Measurements from ENCODE around the gene ARHGAP15. TPM values are rescaled to one million over a fixed set of nuclear protein-coding genes. Genes with fewer than 3 reads are reported as not detected.

The ARHGAP15 gene
- total RNA-seq, 2 experiments from 2014 or later: 167 TPM

DNA sequence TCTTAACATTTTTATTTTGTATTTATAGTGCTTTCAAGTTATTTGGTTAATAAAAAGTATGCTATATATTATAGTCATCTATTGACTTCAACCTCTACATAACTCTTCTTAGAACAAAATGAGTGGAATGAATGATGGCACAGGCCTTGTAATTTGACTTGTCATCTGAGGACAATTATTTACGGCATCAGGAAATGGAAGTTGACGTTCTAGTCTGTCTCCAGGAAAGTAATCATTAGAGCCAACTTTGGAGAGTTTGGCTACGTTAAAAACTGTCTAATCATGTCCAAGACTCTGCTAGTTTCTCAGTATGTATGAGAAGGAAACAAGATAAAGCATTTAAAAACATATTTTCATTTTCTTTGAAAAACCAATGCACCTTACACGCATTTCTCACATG is 353.6 kb downstream of the ARHGAP15 start:
- Mint-ChIP-seq H3K27me3 (no peaks in the 10 kb centered on the region), H3K4me1 (peaks cover 2% of the 10 kb centered on the region), H3K9me3 (no peaks in the 10 kb centered on the region), H3K4me3 (no peak overlapping the region), H3K27ac (no peak overlapping the region), H3K36me3 (ENCODE audit: low read depth) (peaks cover 20% of the 10 kb centered on the region)
- CTCF ChIA-PET: no interaction called here
- POLR2A ChIA-PET: no interaction called here
- DNase-seq: no peak

DNA sequence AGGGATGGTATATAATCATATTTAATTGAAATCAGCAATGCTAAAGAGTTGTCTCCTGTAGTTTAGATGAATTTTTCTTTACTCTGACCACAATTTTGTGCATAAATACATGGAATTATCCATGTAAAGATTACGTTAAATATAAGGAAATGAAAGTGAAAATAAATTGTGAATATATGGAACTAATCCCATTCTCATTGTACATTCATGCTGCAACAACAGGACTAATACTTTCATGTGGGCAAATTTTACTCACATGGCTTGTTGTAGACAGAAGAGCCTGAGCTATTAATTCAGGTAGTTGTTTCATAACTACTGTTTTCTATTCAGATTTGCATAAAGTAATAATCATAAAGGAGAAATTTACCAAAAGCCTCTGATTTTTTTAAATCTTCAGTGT is 357.8 kb downstream of the ARHGAP15 start:
- H3K4me3 Mint-ChIP-seq: no peak overlapping the region
- H3K4me1 Mint-ChIP-seq: peaks cover 2% of the 10 kb centered on the region
- POLR2A ChIA-PET: no interaction called here
- H3K27me3 Mint-ChIP-seq: no peaks in the 10 kb centered on the region
- no peaks in the 10 kb centered on the region for H3K9me3 Mint-ChIP-seq
- DNase-seq: no peak
- H3K27ac Mint-ChIP-seq: no peak overlapping the region
- CTCF ChIA-PET: no interaction called here
- H3K36me3 Mint-ChIP-seq (ENCODE audit: low read depth): peaks cover 35% of the 10 kb centered on the region

DNA sequence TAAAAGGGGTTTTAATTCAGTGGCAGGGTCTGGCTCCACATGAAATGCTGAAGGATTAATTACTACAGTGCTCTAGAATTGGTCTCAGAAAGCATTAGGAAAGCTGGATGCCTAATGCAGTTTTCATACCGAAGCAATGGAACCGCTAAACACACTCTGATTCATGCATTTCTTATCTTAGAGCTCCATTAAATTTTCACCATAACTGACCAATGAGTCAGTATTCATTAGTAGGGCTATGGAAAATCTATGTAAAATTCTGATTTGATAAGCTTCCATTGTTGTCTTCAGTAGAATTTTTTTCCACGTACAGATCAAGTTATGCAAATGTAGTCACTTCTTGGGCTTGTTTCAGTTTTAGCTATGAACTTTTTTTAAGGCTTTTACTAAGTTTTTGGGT is 359.9 kb downstream of the ARHGAP15 start:
- no peak overlapping the region for H3K4me3 Mint-ChIP-seq
- ChIA-PET POLR2A (no interaction called here), CTCF (no interaction called here)
- H3K36me3 Mint-ChIP-seq (ENCODE audit: low read depth): peaks cover 54% of the 10 kb centered on the region
- H3K4me1 Mint-ChIP-seq: peaks cover 2% of the 10 kb centered on the region
- H3K27ac Mint-ChIP-seq: no peak overlapping the region
- H3K9me3 Mint-ChIP-seq: peaks cover 3% of the 10 kb centered on the region
- DNase-seq: no peak
- H3K27me3 Mint-ChIP-seq: no peaks in the 10 kb centered on the region

DNA sequence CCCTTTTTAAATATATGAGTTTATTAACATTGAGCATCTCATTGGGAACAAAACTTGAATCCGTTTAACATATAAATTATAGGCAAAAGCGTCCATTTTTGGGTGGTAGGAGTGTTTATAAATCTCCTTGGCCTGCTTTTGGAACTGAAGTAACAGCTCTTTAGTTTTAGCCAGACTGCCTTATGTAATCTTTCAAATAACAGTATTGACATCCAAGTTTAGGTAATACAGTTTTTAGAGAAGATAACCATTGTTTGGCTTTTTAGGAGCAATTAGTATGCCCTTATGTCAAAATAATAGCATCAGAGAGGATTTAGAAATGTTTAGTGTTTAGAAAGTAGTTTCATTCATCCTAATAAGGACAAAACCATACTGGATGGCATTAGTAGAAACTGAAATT is 361.9 kb downstream of the ARHGAP15 start:
- DNase-seq: no peak
- no peak overlapping the region for H3K27ac Mint-ChIP-seq
- peaks cover 67% of the 10 kb centered on the region for H3K36me3 Mint-ChIP-seq (ENCODE audit: low read depth)
- CTCF ChIA-PET: no interaction called here
- H3K27me3 Mint-ChIP-seq: no peaks in the 10 kb centered on the region
- peaks cover 6% of the 10 kb centered on the region for H3K9me3 Mint-ChIP-seq
- no peak overlapping the region for H3K4me3 Mint-ChIP-seq
- H3K4me1 Mint-ChIP-seq: peaks cover 2% of the 10 kb centered on the region
- POLR2A ChIA-PET: no interaction called here

DNA sequence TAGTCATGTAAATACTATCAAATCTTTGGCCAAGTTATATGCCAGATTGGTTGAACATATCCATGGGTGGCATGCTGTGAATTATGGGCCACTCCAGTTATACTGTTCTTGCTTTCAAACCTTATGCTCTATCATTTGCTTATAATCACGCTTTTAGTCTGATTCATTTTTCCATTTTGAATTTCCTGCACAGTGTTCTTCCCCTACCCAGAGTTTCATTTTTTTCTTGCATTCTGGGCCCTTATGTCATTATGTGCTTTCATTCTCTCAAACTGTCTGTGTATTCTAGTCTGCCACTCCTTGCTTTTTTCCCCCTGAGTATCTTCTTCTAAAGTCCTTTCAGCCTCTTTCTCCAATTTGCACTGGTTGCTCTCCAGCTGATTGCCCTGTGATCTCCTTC is 364.1 kb downstream of the ARHGAP15 start:
- DNase-seq: no peak
- H3K4me1 Mint-ChIP-seq: no peaks in the 10 kb centered on the region
- no peak overlapping the region for H3K27ac Mint-ChIP-seq
- CTCF ChIA-PET: no interaction called here
- H3K4me3 Mint-ChIP-seq: no peak overlapping the region
- H3K27me3 Mint-ChIP-seq: no peaks in the 10 kb centered on the region
- peaks cover 6% of the 10 kb centered on the region for H3K9me3 Mint-ChIP-seq
- POLR2A ChIA-PET: no interaction called here
- H3K36me3 Mint-ChIP-seq (ENCODE audit: low read depth): peaks cover 55% of the 10 kb centered on the region

DNA sequence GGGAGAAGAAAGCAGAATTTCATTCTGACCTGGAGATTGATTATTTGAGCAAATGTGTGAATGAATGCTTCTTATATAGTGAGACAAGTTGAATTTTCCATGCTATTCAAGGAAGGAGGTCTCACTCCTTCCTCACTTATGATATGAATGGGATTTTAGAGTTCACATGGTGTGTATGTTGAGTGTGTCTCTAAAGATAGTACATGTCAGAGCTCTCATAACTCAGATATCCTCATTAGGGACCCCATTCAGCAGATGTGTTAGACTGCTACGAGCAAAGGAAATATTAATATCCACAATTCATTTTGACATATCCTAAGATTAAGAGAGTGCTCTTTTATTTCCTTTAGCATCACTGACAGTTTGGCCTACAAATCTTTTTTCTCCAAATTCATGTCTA is 368.5 kb downstream of the ARHGAP15 start:
- POLR2A ChIA-PET: no interaction called here
- no peaks in the 10 kb centered on the region for H3K4me1 Mint-ChIP-seq
- DNase-seq: no peak
- H3K27ac Mint-ChIP-seq: no peak overlapping the region
- peaks cover 56% of the 10 kb centered on the region for H3K36me3 Mint-ChIP-seq (ENCODE audit: low read depth)
- H3K27me3 Mint-ChIP-seq: no peaks in the 10 kb centered on the region
- H3K4me3 Mint-ChIP-seq: no peak overlapping the region
- CTCF ChIA-PET: no interaction called here
- peaks cover 6% of the 10 kb centered on the region for H3K9me3 Mint-ChIP-seq

DNA sequence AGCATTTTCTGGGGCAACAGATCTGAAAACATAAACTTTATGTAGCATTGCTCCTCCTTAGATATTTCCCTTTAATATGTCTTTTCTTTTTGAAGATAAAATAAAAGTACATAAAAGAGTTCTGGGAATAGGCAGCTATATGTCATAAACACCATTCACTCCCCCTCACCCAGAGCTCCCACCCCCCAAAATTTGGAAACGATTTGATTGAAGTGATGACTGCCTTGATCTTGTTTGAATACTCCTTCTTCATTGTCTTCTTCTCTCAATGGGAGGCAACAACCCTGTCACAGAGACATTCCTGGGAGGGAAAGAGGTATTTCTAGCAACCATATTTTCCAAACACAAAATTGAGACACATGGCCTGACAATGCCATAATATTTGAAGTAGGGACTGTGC is 369.3 kb downstream of the ARHGAP15 start:
- H3K27ac Mint-ChIP-seq: no peak overlapping the region
- CTCF ChIA-PET: no interaction called here
- no peaks in the 10 kb centered on the region for H3K27me3 Mint-ChIP-seq
- peaks cover 50% of the 10 kb centered on the region for H3K36me3 Mint-ChIP-seq (ENCODE audit: low read depth)
- H3K9me3 Mint-ChIP-seq: peaks cover 4% of the 10 kb centered on the region
- H3K4me3 Mint-ChIP-seq: no peak overlapping the region
- no peaks in the 10 kb centered on the region for H3K4me1 Mint-ChIP-seq
- POLR2A ChIA-PET: no interaction called here
- no peak for DNase-seq

DNA sequence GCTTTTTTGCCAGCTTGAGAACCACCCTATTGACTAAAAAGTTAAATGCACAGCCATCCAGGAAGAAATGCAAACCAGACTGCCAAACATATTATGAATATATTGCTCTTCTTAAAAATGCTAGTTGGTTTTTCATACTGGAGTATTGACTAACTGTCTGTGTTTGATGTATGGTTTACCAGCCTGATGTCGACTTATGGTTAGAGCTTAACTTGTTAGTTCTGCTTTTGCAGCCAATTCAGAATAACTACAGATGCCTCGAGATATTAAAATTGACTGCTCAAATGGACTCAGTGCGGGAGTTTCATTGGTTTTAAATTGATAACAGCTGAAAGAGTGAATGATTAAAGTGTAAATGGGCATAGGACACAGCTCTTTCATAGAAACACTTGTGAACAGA is 369.8 kb downstream of the ARHGAP15 start:
- POLR2A ChIA-PET: no interaction called here
- DNase-seq: no peak
- Mint-ChIP-seq H3K4me1 (no peaks in the 10 kb centered on the region), H3K9me3 (peaks cover 3% of the 10 kb centered on the region), H3K4me3 (no peak overlapping the region), H3K36me3 (ENCODE audit: low read depth) (peaks cover 50% of the 10 kb centered on the region), H3K27ac (no peak overlapping the region), H3K27me3 (no peaks in the 10 kb centered on the region)
- CTCF ChIA-PET: no interaction called here

DNA sequence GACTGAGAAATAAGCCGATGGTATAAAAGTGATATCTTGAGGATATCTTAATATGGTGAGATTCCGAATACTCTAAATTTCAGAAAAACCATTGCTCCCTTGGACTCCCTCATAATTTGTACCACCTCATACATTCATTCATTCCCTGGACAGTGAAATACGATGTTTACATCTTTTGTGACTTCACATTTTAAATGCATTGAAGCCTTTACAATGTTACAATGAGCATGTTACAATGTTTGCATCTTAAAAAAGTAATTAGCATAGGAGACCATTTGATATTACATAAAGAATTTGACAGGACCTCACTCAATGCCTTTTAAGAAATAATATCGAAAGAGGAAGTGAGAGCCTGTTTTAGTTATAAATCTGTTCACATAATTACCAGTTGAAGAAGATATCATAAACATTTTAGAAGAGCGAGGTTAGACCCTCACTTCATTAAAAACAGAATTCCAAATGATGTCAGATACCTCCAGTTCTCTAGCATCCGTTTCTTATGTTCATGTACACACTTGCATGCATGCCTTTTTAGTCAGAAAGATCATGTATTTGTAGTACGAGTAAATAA is 372.0 kb downstream of the ARHGAP15 start:
- Mint-ChIP-seq H3K4me1 (no peaks in the 10 kb centered on the region), H3K36me3 (ENCODE audit: low read depth) (peaks cover 45% of the 10 kb centered on the region), H3K4me3 (no peak overlapping the region), H3K27ac (no peak overlapping the region), H3K9me3 (no peaks in the 10 kb centered on the region), H3K27me3 (no peaks in the 10 kb centered on the region)
- ChIA-PET CTCF (no interaction called here), POLR2A (no interaction called here)
- DNase-seq: no peak

DNA sequence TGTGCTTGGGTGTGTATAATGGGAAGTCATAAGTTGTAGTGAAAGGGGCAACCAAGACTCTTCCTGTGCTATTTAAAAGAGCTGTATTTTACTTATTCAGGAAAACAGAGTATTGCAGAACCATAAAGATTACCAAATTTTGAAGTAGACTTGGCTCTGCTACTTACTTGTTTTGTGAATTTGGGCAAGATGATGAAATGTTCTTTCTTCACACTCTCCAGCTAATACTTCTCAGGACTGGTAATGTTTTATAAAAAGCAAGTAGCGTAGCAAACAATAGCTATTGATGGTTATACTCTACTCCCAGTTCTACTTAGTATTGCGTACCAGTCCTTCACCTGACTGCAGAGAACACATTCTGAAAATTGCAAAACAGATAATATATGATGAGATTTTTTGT is 374.1 kb downstream of the ARHGAP15 start:
- peaks cover 48% of the 10 kb centered on the region for H3K36me3 Mint-ChIP-seq (ENCODE audit: low read depth)
- H3K27me3 Mint-ChIP-seq: no peaks in the 10 kb centered on the region
- H3K27ac Mint-ChIP-seq: no peak overlapping the region
- H3K4me1 Mint-ChIP-seq: no peaks in the 10 kb centered on the region
- no peak for DNase-seq
- POLR2A ChIA-PET: no interaction called here
- CTCF ChIA-PET: no interaction called here
- H3K9me3 Mint-ChIP-seq: no peaks in the 10 kb centered on the region
- H3K4me3 Mint-ChIP-seq: no peak overlapping the region

DNA sequence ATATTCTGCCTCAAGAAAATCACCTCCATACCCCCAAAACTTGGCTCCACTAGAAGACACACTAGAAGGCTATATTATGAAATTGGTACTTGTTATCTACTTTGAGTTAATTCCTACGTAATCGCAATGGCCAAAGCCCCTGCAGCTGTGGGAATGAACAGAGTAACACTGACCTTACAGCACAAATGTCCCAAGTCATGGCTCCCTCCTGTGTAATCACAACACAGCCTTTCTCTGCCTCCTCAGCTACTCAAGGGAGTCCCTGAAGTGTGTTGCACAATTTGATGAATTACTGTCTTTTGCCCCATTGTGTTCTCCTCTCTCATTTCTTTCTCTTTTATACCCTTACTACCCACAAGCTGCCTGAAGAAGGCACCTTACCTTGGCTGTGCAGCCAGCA is 375.2 kb downstream of the ARHGAP15 start:
- H3K27ac Mint-ChIP-seq: no peak overlapping the region
- H3K9me3 Mint-ChIP-seq: no peaks in the 10 kb centered on the region
- H3K36me3 Mint-ChIP-seq (ENCODE audit: low read depth): peaks cover 45% of the 10 kb centered on the region
- no peaks in the 10 kb centered on the region for H3K4me1 Mint-ChIP-seq
- DNase-seq: no peak
- CTCF ChIA-PET: no interaction called here
- POLR2A ChIA-PET: no interaction called here
- no peak overlapping the region for H3K4me3 Mint-ChIP-seq
- no peaks in the 10 kb centered on the region for H3K27me3 Mint-ChIP-seq

DNA sequence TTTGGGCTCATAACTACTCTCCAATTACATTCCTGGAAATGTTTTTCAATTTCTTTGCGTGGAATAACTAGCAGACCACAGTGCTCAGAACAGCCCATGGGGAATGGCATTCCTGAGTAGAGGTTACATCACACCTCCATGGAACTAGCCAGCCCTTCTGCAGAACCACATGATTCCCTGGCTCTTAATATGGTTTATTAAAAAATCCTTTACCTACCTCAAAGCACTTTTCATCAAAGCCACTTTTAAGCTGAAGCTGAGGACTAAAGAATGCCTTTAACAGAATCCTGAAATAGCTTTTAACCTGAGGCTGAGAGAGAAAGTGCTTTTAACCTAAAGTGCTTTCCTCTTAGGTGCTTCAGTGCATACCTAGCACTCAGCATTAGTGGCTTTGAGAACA is 376.3 kb downstream of the ARHGAP15 start:
- CTCF ChIA-PET: no interaction called here
- peaks cover 48% of the 10 kb centered on the region for H3K36me3 Mint-ChIP-seq (ENCODE audit: low read depth)
- no peak overlapping the region for H3K27ac Mint-ChIP-seq
- no peaks in the 10 kb centered on the region for H3K9me3 Mint-ChIP-seq
- no peaks in the 10 kb centered on the region for H3K27me3 Mint-ChIP-seq
- H3K4me3 Mint-ChIP-seq: no peak overlapping the region
- DNase-seq: no peak
- no peaks in the 10 kb centered on the region for H3K4me1 Mint-ChIP-seq
- POLR2A ChIA-PET: no interaction called here

DNA sequence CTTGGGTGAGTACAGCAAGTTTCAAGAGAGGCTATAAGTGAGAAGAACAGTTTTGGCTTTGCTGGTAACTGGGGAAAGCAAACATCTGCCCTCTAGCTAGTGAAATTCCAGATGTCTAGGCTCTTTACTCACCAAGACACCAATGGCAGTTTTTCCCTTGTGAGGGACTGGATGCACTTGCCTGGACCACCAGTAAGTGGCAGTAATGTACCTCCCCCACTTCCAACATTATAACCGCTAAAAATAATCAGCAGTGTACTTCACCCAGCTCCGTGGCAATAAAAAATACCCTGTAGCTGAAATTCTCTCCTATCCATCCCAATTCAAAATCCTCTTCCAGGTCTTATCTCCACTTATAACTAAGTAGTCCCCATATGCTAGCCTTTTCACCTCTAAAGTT is 383.9 kb downstream of the ARHGAP15 start:
- H3K36me3 Mint-ChIP-seq (ENCODE audit: low read depth): peaks cover 68% of the 10 kb centered on the region
- no peak for DNase-seq
- POLR2A ChIA-PET: no interaction called here
- no peaks in the 10 kb centered on the region for H3K9me3 Mint-ChIP-seq
- no peak overlapping the region for H3K27ac Mint-ChIP-seq
- no peak overlapping the region for H3K4me3 Mint-ChIP-seq
- no peaks in the 10 kb centered on the region for H3K4me1 Mint-ChIP-seq
- CTCF ChIA-PET: interaction anchor here (0.9 to 1.2 kb wide), 3 partner anchors 9 to 481 kb away, joined by 3 read pairs; no protein-coding TSS in a partner anchor
- H3K27me3 Mint-ChIP-seq: no peaks in the 10 kb centered on the region

DNA sequence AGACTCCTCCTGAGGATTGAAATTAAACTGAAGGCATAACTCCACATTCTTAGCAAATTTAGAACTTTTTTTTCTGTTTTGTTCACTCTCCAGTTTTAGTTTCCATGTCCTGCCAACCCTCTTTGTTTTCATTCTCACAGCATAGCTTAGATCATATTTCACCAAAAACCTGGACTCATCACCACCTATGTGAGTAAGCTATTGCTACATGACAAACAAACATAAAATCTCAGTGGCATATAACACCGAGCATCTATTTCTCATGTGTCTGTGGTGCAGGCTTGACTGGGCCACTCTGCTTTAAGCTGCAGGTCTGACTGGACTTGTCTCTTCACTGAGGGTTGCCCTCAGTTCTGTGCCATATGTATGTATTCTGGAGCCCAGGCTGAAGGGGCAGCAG is 385.2 kb downstream of the ARHGAP15 start:
- CTCF ChIA-PET: no interaction called here
- Mint-ChIP-seq H3K36me3 (ENCODE audit: low read depth) (peaks cover 74% of the 10 kb centered on the region), H3K4me1 (no peaks in the 10 kb centered on the region), H3K27me3 (no peaks in the 10 kb centered on the region), H3K27ac (no peak overlapping the region), H3K4me3 (no peak overlapping the region), H3K9me3 (no peaks in the 10 kb centered on the region)
- DNase-seq: no peak
- POLR2A ChIA-PET: no interaction called here

DNA sequence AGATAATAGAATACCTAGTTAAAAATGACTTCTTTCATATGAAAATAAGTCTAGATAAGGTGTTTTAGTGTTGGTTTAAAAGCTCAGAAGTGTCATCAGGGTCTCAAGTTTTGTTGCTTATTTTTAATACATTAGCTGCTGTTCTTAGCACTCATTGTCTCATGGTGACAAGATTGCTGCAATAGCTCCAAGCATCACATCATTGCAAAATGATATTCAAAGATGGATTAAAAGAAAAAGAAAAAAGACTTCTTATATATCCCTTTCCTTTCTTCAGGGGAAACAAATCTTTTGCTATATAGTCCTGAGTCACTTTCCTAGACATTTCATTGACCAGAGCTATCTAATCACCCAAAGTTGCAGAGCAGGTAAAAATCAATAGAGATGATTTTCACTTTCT is 386.1 kb downstream of the ARHGAP15 start:
- ChIA-PET CTCF (interaction anchor here (0.9 kb wide), 1 partner anchor 15 kb away, joined by 4 read pairs; no protein-coding TSS in a partner anchor), POLR2A (no interaction called here)
- Mint-ChIP-seq H3K27me3 (no peaks in the 10 kb centered on the region), H3K4me1 (no peaks in the 10 kb centered on the region), H3K27ac (no peak overlapping the region), H3K4me3 (no peak overlapping the region), H3K36me3 (ENCODE audit: low read depth) (peaks cover 80% of the 10 kb centered on the region), H3K9me3 (no peaks in the 10 kb centered on the region)
- DNase-seq: no peak
